Progenitor cell of endocrine pancreas (in vitro differentiated cells): ENCODE measurements around the gene BRF1. TPM values are rescaled to one million over a fixed set of nuclear protein-coding genes. Genes with fewer than 3 reads are reported as not detected.
A peak's percentile ranks its signal among the peaks of the same experiment; 100 is the strongest.

Experiments
- DNase-seq: peaks from one replicate; pipeline ENCODE4 v3.0.0; 2021; ENCODE audit warnings: low spot score; ENCODE audit not compliant: unreplicated experiment
- H3K27ac Mint-ChIP-seq: 2 replicates; pipeline ENCODE4 v1.8.0; 2021; ENCODE audit warnings: mild to moderate bottlenecking, moderate library complexity, mixed read lengths
- H3K27me3 Mint-ChIP-seq: 2 replicates; pipeline ENCODE4 v1.8.0; 2021; ENCODE audit warnings: mixed read lengths
- H3K36me3 Mint-ChIP-seq: 2 replicates; pipeline ENCODE4 v1.8.0; 2022; ENCODE audit warnings: mixed read lengths; ENCODE audit not compliant: insufficient read depth
- H3K4me1 Mint-ChIP-seq: 2 replicates; pipeline ENCODE4 v1.8.0; 2021; ENCODE audit warnings: low read depth, mixed read lengths
- H3K4me3 Mint-ChIP-seq: 2 replicates; pipeline ENCODE4 v1.8.0; 2021; ENCODE audit warnings: low read depth, mild to moderate bottlenecking, moderate library complexity, mixed read lengths
- H3K9me3 Mint-ChIP-seq: 2 replicates; pipeline ENCODE4 v1.8.0; 2021; ENCODE audit warnings: low read depth, mixed read lengths
- total RNA-seq: library from RNA; stranded (reverse); gene quantifications from 2 replicates; pipeline ENCODE4 v1.2.1, GENCODE V29; 2021
- TF ChIP-seq, protein P1 (sequence below): fragments of 200-600 bp; sonication (generic); IDR thresholded peaks from one replicate; pipeline ENCODE4 v1.5.0; 2021; ENCODE audit warnings: antibody characterized with exemption, mild to moderate bottlenecking; ENCODE audit not compliant: unreplicated experiment

BRF1 gene
- total RNA-seq, 1 donor from 2014 or later = 49.9 TPM

DNA sequence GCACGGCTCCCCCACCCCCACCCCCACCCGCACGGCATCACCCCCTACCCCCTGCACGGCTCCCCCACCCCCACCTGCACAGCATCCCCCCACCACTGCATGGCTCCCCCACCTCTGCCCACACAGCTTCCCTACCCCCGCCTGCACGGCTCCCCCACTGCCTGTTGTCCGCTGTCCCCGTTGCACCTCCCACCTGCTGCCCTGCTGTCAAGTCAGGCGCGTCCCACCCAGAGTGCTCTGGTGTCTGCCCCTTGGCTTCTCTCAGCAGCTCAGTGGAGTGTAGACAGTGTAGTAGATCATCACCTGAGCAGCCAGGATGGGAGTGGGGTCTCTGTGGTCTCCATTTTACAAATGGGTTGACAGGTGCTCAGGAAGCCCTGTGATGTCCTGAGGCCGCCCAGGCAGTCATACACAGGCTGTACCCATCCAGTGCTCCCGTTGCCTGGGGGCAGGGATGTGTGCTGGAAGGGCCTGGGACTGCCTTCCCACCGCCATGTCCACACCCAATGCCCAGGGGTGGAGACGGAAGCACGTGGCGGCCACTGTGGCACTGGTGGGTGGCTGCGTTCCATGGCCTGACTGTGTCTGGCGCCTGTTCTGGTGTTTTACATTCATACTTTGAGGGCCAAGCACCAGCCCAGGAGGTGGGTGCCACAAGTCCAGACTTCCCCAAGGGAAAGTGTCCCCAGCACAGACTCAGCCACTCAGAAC lies 46.2 kb upstream of the BRF1 start:
- TF ChIP-seq, protein P1, sequence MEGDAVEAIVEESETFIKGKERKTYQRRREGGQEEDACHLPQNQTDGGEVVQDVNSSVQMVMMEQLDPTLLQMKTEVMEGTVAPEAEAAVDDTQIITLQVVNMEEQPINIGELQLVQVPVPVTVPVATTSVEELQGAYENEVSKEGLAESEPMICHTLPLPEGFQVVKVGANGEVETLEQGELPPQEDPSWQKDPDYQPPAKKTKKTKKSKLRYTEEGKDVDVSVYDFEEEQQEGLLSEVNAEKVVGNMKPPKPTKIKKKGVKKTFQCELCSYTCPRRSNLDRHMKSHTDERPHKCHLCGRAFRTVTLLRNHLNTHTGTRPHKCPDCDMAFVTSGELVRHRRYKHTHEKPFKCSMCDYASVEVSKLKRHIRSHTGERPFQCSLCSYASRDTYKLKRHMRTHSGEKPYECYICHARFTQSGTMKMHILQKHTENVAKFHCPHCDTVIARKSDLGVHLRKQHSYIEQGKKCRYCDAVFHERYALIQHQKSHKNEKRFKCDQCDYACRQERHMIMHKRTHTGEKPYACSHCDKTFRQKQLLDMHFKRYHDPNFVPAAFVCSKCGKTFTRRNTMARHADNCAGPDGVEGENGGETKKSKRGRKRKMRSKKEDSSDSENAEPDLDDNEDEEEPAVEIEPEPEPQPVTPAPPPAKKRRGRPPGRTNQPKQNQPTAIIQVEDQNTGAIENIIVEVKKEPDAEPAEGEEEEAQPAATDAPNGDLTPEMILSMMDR = no peak
- Mint-ChIP-seq H3K4me1 (peaks cover under 1% of the 10 kb centered on the region), H3K36me3 (peaks cover 9% of the 10 kb centered on the region), H3K27ac (peak overlapping the region; percentile 20), H3K27me3 (no peaks in the 10 kb centered on the region), H3K4me3 (no peak overlapping the region), H3K9me3 (peaks cover 5% of the 10 kb centered on the region)
- no peak for DNase-seq

DNA sequence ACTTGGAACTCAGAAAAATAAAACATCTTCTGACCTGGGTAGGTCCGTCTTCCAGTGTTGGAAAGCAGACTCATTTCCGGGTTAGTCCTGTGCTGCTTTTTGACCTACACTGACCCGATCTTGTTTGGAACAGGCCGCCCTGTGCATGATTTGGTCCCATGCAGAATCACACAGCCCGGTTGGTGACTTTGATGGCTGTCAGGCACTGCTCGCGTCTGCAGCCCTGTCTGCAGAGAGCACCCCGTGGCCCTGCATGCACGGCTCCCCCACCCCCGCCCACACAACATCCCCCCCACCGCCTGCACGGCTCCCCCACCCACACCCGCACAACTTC lies 45.4 kb upstream of the BRF1 start:
- Mint-ChIP-seq H3K36me3 (peaks cover 9% of the 10 kb centered on the region), H3K4me1 (no peaks in the 10 kb centered on the region), H3K27ac (no peak overlapping the region), H3K4me3 (no peak overlapping the region), H3K9me3 (peaks cover 5% of the 10 kb centered on the region), H3K27me3 (no peaks in the 10 kb centered on the region)
- DNase-seq = no peak
- TF ChIP-seq, protein P1 = no peak

GRCh38 chr14:105343194-105343593 lies 42.4 kb upstream of the BRF1 start:
- peaks cover 5% of the 10 kb centered on the region for H3K9me3 Mint-ChIP-seq
- H3K4me3 Mint-ChIP-seq = no peak overlapping the region
- no peak overlapping the region for H3K27ac Mint-ChIP-seq
- no peaks in the 10 kb centered on the region for H3K27me3 Mint-ChIP-seq
- TF ChIP-seq, protein P1 = no peak
- no peaks in the 10 kb centered on the region for H3K4me1 Mint-ChIP-seq
- peaks cover 9% of the 10 kb centered on the region for H3K36me3 Mint-ChIP-seq
- DNase-seq = no peak

DNA sequence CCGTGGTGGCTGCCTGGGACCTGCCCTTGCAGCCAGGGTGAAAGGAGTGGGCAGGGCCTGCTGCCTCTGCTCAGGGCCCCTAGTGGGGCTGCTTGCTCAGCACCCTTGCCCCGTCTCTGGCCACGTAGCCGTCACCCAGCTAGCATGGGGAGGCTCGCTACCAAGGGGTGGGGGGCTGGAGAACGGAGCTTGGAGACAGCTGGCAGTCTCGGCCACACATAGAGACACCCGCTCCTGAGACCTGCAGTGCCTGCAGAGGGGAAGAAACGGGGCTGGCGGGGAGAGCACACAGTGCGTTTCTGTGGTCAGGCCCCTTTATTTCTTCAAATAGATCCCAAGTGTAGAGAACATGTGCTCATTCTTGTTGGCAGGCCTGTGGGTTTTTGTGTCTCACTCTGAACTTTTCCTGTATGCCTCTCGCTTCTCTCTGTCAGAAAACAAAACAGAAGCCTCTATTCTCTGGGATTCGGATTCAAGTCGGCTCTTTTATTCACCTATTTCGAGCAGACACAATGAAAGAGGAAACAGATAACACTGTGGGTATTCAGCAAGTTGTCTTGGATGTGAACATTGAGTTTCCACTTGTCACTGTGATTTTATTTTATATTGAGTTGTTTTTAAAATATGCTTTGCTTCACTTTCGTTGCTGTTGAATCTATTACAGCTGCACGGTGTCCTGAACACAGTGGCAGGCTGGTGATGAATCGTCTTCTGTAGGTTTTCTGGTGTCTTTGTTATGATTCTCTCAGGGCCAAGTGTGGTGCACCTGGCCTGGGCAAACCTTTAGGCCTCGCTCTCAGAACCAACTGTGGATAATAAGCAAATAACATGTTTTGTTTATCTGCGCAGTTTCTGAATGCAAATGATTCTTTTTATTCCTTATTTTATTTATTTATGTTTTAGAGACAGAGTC lies 40.3 kb upstream of the BRF1 start:
- H3K4me1 Mint-ChIP-seq = no peaks in the 10 kb centered on the region
- peaks cover 5% of the 10 kb centered on the region for H3K9me3 Mint-ChIP-seq
- TF ChIP-seq, protein P1 = no peak
- no peak overlapping the region for H3K4me3 Mint-ChIP-seq
- H3K27ac Mint-ChIP-seq = peak overlapping the region; percentile 82
- DNase-seq = no peak
- no peaks in the 10 kb centered on the region for H3K27me3 Mint-ChIP-seq
- H3K36me3 Mint-ChIP-seq = peaks cover 12% of the 10 kb centered on the region

DNA sequence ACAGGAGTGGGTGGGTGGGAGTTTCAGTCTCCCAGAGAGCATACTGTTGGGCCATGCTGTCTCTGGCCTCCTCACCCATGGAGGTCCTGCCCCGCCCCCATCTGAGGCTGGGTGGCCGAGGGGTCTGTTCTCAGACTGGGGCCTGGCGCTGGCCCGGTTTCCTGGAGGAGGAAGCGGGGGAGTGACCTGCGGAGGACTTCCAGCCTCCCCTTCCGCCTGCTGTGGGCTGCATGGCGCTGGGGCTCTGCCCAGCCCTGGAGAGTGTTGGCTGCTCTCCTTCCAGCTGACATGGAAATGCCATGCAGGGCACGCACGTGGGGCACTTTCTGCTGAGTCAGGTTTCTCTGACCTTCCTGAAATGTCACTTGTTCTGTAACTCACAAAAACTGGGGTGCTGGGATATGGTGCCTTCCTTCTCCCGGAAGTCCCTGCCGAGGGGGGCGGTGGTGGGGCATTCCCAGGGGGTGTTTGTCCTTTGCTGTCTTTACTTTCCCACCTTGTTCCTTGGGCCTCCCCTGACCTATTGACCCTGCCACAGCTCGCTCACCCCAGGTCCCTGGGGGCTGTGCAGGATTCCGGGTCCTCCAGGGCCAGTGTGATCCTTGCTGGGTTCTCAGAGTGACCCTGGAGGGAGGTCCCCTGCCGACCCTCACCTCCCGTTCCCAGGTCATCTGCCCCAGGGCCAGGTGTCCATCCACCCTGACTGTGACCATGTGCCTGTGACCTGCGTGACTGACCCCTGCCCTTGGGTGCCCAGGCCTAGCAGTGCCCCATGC lies 37.4 kb upstream of the BRF1 start:
- Mint-ChIP-seq H3K4me1 (no peaks in the 10 kb centered on the region), H3K9me3 (no peaks in the 10 kb centered on the region), H3K27ac (no peak overlapping the region), H3K27me3 (no peaks in the 10 kb centered on the region), H3K4me3 (no peak overlapping the region), H3K36me3 (peaks cover 3% of the 10 kb centered on the region)
- TF ChIP-seq, protein P1 = no peak
- DNase-seq = no peak
